K562 (cell line): ENCODE results near the gene RPH3AL.

Source experiments
- GABPB1 ChIP-seq: sonication (generic); formaldehyde crosslinking; IDR thresholded peaks from 2 replicates; pipeline ENCODE4 v1.8.0; 2022; ENCODE audit warnings: mild to moderate bottlenecking, missing genetic modification reagents
- HNRNPUL1 ChIP-seq: fragments of 200-400 bp; formaldehyde crosslinking; IDR thresholded peaks from 2 replicates; pipeline ENCODE4 v1.6.1; 2017; ENCODE audit warnings: low read length
- MAZ ChIP-seq, 2 experiments: fragments of 450-650 bp in 1 of 2; sonication (generic) in 1 of 2; formaldehyde crosslinking; IDR thresholded peaks in 1 of 2; conservative IDR thresholded peaks in 1 of 2; 2 replicates each; pipeline versions ENCODE4 v1.4.0 to v1.5.0; 2020; ENCODE audit warnings: mild to moderate bottlenecking in 1 of 2, missing genetic modification reagents in 1 of 2
- MED1 ChIP-seq: sonication (generic); formaldehyde crosslinking; IDR thresholded peaks from 2 replicates; pipeline ENCODE4 v1.8.1; 2023; ENCODE audit warnings: missing genetic modification reagents, borderline replicate concordance
- THAP7 ChIP-seq: fragments of 250-450 bp; sonication (Bioruptor Pico); IDR thresholded peaks from 2 replicates; pipeline ENCODE4 v1.5.0; 2021
- VEZF1 ChIP-seq: fragments of 200-800 bp; sonication (Bioruptor generic); IDR thresholded peaks from 2 replicates; pipeline ENCODE4 v1.6.1; 2017; ENCODE audit warnings: missing genetic modification characterization, missing compliant biosample characterization
- TF ChIP-seq, protein P1 (sequence below), 3 experiments: IDR thresholded peaks in 2 of 3; conservative IDR thresholded peaks in 1 of 3; 2 replicates each; pipeline ENCODE4 v1.5.1; 2011 to 2012; ENCODE audit warnings: low read length in 3 of 3, mild to moderate bottlenecking in 3 of 3, control low read depth in 2 of 3, improper control_type of control experiment in 1 of 3, inconsistent platforms in 1 of 3, low read depth in 1 of 3, mixed read lengths in 1 of 3, moderate library complexity in 1 of 3; ENCODE audit not compliant: insufficient read depth in 2 of 3

DNA sequence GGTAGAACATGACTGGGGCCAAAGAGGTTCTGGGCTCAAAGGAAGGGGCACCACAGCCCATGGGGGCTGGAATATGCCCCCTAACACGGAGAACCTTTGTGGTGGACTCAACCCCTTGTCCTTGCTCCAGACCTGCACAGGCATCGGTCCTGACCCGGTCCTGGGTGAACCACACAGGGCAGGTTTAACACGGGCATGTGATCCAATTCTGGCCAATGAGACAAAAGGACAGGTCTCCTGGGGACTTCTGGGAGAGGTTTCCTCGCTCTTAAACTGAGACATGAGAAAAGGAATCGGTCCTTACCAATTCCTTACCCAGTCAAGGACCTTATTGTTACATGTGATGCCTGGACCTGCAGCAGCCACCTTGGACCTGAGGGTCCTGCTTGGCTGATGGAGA is 174.8 kb downstream of the RPH3AL start:
- TF ChIP-seq VEZF1 (CRISPR knock-in tag) (no peak), GABPB1 (CRISPR knock-in tag) (no peak), THAP7 (no peak), MAZ (CRISPR knock-in tag; conservative IDR thresholded peaks at IDR 0.05 in 1 of 2, IDR thresholded peaks at IDR 0.05 in 1 of 2) (no peak), HNRNPUL1 (no peak), MED1 (no peak)
- TF ChIP-seq, protein P1, sequence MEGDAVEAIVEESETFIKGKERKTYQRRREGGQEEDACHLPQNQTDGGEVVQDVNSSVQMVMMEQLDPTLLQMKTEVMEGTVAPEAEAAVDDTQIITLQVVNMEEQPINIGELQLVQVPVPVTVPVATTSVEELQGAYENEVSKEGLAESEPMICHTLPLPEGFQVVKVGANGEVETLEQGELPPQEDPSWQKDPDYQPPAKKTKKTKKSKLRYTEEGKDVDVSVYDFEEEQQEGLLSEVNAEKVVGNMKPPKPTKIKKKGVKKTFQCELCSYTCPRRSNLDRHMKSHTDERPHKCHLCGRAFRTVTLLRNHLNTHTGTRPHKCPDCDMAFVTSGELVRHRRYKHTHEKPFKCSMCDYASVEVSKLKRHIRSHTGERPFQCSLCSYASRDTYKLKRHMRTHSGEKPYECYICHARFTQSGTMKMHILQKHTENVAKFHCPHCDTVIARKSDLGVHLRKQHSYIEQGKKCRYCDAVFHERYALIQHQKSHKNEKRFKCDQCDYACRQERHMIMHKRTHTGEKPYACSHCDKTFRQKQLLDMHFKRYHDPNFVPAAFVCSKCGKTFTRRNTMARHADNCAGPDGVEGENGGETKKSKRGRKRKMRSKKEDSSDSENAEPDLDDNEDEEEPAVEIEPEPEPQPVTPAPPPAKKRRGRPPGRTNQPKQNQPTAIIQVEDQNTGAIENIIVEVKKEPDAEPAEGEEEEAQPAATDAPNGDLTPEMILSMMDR (IDR thresholded peaks at IDR 0.05 in 2 of 3, conservative IDR thresholded peaks at IDR 0.05 in 1 of 3; ENCODE audit: insufficient read depth in 2 of 3, low read depth in 1 of 3, low read length in 3 of 3) = no peak
